ENCODE results near the gene CTAGE9.

DNA sequence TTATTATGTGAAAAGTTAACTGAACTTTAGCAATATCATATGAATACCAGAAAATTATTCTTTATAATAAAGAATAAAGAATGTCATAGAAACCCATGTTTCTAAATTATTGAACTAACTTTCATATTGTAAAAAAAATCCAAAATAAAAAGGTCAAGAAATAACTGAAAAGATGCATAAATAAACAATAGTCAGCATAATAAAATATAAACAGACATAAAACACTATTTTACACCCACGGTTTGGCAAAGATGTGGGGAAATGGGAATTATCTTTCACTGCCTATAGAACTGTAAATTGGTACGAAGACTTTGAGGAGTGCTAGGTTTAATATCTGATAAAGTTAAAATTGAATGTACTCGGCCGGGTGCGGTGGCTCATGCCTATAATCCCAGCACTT is 34.7 kb upstream of the CTAGE9 start:
- TF ChIP-seq, protein P1, sequence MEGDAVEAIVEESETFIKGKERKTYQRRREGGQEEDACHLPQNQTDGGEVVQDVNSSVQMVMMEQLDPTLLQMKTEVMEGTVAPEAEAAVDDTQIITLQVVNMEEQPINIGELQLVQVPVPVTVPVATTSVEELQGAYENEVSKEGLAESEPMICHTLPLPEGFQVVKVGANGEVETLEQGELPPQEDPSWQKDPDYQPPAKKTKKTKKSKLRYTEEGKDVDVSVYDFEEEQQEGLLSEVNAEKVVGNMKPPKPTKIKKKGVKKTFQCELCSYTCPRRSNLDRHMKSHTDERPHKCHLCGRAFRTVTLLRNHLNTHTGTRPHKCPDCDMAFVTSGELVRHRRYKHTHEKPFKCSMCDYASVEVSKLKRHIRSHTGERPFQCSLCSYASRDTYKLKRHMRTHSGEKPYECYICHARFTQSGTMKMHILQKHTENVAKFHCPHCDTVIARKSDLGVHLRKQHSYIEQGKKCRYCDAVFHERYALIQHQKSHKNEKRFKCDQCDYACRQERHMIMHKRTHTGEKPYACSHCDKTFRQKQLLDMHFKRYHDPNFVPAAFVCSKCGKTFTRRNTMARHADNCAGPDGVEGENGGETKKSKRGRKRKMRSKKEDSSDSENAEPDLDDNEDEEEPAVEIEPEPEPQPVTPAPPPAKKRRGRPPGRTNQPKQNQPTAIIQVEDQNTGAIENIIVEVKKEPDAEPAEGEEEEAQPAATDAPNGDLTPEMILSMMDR (conservative IDR thresholded peaks at IDR 0.05; ENCODE audit: low read depth, low read length): no peak
- TF ChIP-seq EZH2phosphoT487 (IDR thresholded peaks at IDR 0.05; ENCODE audit: borderline replicate concordance, low read length): no peak
